HUES64 (cell line): ENCODE data around the gene GPRIN3.
"Not testable (repeated sequence)": the region's sequence is repeated elsewhere in the genome, so short reads cannot be mapped to it uniquely, and the experiment has no call there.

Experiments
- H3K27ac ChIP-seq: 2 replicates; pipeline ENCODE4 v1.7.0; 2013; ENCODE audit warnings: low read depth, low read length, inconsistent platforms
- H3K27me3 ChIP-seq: 2 replicates; pipeline ENCODE4 v1.6.1; 2013; ENCODE audit warnings: mild to moderate bottlenecking, low read length; ENCODE audit not compliant: insufficient read depth
- H3K36me3 ChIP-seq: 2 replicates; pipeline ENCODE4 v1.6.1; 2013; ENCODE audit warnings: mild to moderate bottlenecking, low read length; ENCODE audit not compliant: insufficient read depth
- H3K4me1 ChIP-seq: 2 replicates; pipeline ENCODE4 v1.6.1; 2013; ENCODE audit warnings: mild to moderate bottlenecking, low read length, moderate library complexity; ENCODE audit not compliant: insufficient read depth
- H3K4me3 ChIP-seq: 2 replicates; pipeline ENCODE4 v1.5.1; 2013; ENCODE audit warnings: mild to moderate bottlenecking, low read length, moderate library complexity
- H3K9ac ChIP-seq: 2 replicates; pipeline ENCODE4 v1.6.1; 2013; ENCODE audit warnings: mild to moderate bottlenecking, low read depth, low read length
- H3K9me3 ChIP-seq: 2 replicates; pipeline ENCODE4 v1.6.1; 2013; ENCODE audit warnings: low read depth, low read length; ENCODE audit not compliant: insufficient read depth
- WGBS: fragments of 150-250, 120-280 bp; methylation state at CpG from one replicate; pipeline ENCODE4 v1.1.7; 2013; ENCODE audit warnings: missing lambda C conversion rate; 5-methylcytosine and 5-hydroxymethylcytosine counted together

The GPRIN3 gene

DNA sequence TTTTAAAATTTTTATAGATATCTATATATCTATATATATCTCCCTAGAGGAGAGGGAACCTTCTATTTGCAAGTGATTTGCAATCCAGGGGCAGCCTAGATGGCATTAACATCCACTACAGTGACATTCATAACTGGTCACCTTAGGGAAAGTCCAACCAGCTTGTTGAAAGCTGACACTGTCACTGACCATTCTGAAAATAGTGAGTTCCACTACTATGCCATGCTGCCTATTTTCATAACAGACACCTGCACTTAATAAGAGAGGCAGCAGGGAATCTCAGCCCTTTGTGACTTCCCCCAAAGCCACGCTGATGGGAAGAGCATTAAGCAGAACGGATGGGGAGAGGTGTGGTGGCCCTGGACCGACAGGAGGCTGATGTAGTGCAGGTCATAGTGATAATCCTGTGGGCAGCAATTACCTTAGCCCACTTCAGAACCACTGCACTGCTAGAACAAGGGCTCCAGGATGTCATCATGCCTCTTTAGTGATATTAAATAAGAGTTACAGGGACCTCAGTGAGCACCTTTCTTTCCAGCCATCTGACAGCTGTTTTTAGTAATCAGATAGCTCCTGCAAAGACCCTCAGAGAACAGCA lies 51.3 kb downstream of the GPRIN3 start:
- H3K27ac ChIP-seq, result no peak overlapping the region
- H3K9me3 ChIP-seq, result no peaks in the 10 kb centered on the region
- H3K4me1 ChIP-seq, result peaks cover 11% of the 10 kb centered on the region
- H3K27me3 ChIP-seq, result no peaks in the 10 kb centered on the region
- no peaks in the 10 kb centered on the region for H3K36me3 ChIP-seq
- 88% methylated on average over 3 of the region's 3 CpGs for WGBS
- H3K4me3 ChIP-seq, result no peak overlapping the region
- no peak overlapping the region for H3K9ac ChIP-seq

DNA sequence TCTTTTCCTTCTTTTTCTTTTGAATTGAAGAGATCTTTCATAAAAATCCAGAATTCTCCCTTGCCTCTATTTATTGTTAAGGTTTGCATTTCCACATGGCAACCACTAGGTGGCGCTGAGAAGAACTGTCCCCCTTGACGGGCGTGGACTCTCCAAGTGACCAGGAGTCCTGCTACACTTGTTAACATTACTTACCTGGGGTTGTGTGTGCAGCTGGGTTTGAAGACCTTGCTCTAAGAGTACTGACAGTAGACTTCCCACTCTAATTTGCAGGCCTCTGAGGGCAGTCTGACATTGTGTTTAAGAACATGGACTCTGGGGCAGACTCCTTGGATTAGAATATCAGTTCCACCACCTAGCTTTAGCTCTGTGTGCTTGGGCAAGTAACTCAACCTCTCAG lies 52.8 kb downstream of the GPRIN3 start:
- no peak overlapping the region for H3K9ac ChIP-seq
- no peaks in the 10 kb centered on the region for H3K9me3 ChIP-seq
- 11% methylated on average over 3 of the region's 3 CpGs for WGBS
- no peaks in the 10 kb centered on the region for H3K27me3 ChIP-seq
- H3K4me3 ChIP-seq, result no peak overlapping the region
- no peaks in the 10 kb centered on the region for H3K36me3 ChIP-seq
- H3K4me1 ChIP-seq, result peaks cover 15% of the 10 kb centered on the region
- H3K27ac ChIP-seq, result no peak overlapping the region

DNA sequence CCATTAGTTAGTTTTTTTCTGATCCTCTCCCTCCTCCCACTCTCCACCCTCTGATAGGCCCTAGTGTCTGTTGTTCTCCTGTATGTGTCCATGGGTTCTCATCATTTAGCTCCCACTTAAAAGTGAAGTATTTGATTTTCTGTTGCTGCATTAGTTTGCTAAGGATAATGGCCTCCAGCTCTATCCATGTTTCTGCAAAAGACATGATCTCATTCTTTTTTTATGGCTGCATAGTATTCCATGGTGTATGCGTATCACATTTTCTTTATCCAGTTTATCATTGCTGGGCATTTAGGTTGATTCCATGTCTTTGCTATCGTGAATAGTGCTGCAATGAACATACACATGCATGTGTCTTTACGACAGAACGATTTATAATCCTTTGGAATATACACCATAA lies 53.3 kb downstream of the GPRIN3 start:
- not testable (repeated sequence) for H3K4me3 ChIP-seq, H3K9ac ChIP-seq, H3K27ac ChIP-seq, H3K36me3 ChIP-seq, H3K9me3 ChIP-seq, H3K27me3 ChIP-seq
- H3K4me1 ChIP-seq, result peaks cover 11% of the 10 kb centered on the region
- WGBS, result 81% methylated on average over 4 of the region's 4 CpGs

DNA sequence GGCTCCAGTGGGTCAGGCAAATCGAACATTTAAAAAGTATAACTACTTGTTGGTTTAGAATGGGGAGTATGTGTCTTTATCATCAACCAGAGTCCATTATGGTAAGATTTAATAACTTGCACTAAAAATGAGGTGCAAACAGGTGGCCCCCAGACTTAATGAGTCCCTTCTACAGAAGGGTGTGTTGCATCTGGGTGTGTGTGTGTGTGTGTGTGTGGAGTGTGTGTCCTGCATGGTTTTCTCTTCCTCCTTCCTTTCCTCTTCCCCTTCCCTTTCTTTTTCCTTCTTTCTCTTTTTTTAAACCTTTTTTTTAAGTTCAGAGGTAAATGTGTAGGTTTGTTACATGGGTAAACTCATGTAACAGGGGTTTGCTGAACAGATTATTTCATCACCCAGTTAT lies 53.7 kb downstream of the GPRIN3 start:
- Histone ChIP-seq H3K9me3 (no peaks in the 10 kb centered on the region), H3K9ac (no peak overlapping the region), H3K4me3 (no peak overlapping the region), H3K4me1 (peaks cover 7% of the 10 kb centered on the region), H3K27ac (no peak overlapping the region), H3K36me3 (no peaks in the 10 kb centered on the region), H3K27me3 (no peaks in the 10 kb centered on the region)
- WGBS, result no CpG with 5 or more reads among the region's 1 CpG

DNA sequence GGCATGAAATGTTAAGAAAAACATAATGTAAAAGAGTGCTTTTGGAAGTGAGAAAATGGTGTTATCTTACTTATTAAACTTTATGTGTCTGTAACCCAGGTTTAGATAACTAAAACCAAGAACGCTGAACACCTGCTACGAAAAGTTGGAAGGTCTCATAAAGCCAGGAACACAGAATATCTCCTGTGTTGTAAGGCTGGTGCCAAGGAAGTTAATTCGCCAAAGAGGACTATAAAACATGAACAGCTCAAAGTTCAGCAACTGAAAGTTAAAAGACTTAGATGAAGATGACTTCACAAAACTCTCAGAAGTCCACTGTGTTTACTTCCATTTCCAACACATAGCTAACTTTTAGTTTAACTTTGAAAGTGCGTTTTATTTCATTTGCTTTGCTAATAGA lies 54.3 kb downstream of the GPRIN3 start:
- no peaks in the 10 kb centered on the region for H3K9me3 ChIP-seq
- H3K9ac ChIP-seq, result no peak overlapping the region
- no peak overlapping the region for H3K4me3 ChIP-seq
- 90% methylated on average over 4 of the region's 4 CpGs for WGBS
- no peak overlapping the region for H3K27ac ChIP-seq
- H3K4me1 ChIP-seq, result 0 out of 2 replicates have a peak, but pooled peaks cover 3% of the 10 kb centered on the region
- no peaks in the 10 kb centered on the region for H3K27me3 ChIP-seq
- no peaks in the 10 kb centered on the region for H3K36me3 ChIP-seq

DNA sequence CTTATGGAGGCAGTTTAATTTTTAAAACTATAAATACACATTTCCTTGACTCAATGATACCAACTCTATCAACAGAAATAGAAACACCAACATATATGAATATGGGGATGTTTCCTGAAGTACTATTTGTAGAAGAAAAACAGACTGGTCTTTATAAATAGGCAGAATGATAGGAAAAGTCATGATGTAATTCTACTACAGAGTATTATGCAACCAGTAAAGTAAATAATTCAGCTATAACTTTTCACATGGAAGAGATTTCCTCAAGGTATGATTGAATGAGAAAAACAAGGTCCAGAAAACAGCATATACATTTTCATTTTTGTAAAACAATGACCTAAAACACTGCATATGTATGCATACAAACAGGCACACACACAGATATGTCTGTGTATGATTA lies 56.2 kb downstream of the GPRIN3 start:
- no peaks in the 10 kb centered on the region for H3K27me3 ChIP-seq
- H3K9ac ChIP-seq, result no peak overlapping the region
- H3K9me3 ChIP-seq, result no peaks in the 10 kb centered on the region
- no peak overlapping the region for H3K27ac ChIP-seq
- H3K4me1 ChIP-seq, result 0 out of 2 replicates have a peak, but pooled peaks cover 3% of the 10 kb centered on the region
- no peaks in the 10 kb centered on the region for H3K36me3 ChIP-seq
- H3K4me3 ChIP-seq, result no peak overlapping the region

DNA sequence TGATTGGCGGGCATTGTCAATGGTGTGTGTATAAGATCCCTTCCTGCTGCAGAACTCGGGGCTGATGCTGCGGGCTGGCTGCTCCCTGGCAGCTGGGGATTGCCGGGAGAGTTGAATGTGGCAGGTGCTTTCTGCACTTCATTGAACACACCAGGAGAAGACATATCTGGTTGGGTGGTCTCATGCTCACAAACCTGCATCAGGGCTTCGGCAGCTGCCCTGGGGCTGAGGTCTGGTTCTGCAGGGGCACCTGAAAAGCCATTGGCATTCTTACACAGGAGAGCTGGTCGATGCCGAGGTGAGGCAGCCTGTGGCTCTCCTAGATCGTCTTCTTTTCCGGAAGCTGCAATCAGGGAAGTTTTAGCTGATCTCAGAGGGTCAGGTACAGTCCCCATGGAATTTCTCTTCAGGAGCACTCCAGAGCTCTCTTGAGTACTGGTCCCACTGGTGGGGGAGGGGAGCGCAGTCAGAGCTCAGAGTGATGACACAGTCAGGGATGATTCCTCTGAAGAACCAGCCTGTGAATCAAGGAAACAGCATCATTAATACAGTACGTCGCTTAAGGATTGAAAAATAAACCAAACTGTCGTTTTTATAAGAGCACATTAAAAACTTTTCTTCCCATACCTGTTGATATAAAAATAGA lies 57.8 kb downstream of the GPRIN3 start:
- Histone ChIP-seq H3K9ac (no peak overlapping the region), H3K4me1 (0 out of 2 replicates have a peak, but pooled peaks cover 3% of the 10 kb centered on the region), H3K9me3 (no peaks in the 10 kb centered on the region), H3K4me3 (no peak overlapping the region), H3K36me3 (no peaks in the 10 kb centered on the region), H3K27ac (no peak overlapping the region), H3K27me3 (no peaks in the 10 kb centered on the region)
- WGBS, result 90% methylated on average over 13 of the region's 13 CpGs

DNA sequence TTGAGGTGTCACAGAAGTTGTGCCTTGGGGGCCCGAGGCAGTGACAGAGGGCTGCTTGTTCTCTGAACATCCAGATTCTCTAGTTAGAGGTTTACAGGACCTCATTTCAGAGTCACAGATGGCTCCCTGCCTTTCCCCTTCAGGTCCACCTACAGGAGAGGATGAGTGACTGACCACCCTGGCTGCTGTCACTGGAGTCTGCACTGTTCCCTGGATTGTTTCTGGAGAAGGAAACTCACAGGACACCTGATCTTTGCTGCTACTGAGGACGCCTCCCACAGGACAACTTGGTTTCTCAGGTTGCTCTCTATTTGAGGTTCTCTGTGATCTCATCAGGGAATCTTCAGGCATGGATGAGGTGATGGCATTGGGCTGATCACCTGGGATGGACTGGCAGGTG lies 58.3 kb downstream of the GPRIN3 start:
- H3K36me3 ChIP-seq, result no peaks in the 10 kb centered on the region
- H3K4me3 ChIP-seq, result no peak overlapping the region
- H3K4me1 ChIP-seq, result 0 out of 2 replicates have a peak, but pooled peaks cover 3% of the 10 kb centered on the region
- no peaks in the 10 kb centered on the region for H3K9me3 ChIP-seq
- WGBS, result 85% methylated on average over 2 of the region's 2 CpGs
- no peak overlapping the region for H3K9ac ChIP-seq
- no peak overlapping the region for H3K27ac ChIP-seq
- no peaks in the 10 kb centered on the region for H3K27me3 ChIP-seq

DNA sequence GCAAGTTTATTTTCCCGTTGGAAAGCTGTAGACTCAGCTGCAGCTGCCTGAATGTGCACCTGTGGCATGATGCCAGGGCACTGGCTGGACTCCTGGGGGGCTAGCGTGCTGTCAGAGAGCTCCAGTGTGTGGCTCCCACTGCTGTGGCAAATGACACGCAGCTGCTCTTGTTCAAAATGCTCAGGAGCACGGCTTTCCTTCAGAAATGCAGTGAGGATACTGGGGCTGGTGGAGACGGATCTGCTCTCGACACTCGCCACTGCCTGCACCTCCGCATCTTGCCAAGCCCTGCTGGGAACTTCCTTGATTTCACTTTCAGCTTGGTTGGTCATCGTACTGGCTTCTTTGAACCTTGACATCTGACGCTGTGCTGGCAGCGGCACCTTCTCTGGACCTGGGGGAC lies 58.7 kb downstream of the GPRIN3 start:
- 0 out of 2 replicates have a peak, but pooled peaks cover 3% of the 10 kb centered on the region for H3K4me1 ChIP-seq
- no peak overlapping the region for H3K4me3 ChIP-seq
- H3K9me3 ChIP-seq, result no peaks in the 10 kb centered on the region
- H3K27ac ChIP-seq, result no peak overlapping the region
- H3K27me3 ChIP-seq, result no peaks in the 10 kb centered on the region
- H3K9ac ChIP-seq, result no peak overlapping the region
- 94% methylated on average over 11 of the region's 11 CpGs for WGBS
- H3K36me3 ChIP-seq, result no peaks in the 10 kb centered on the region

DNA sequence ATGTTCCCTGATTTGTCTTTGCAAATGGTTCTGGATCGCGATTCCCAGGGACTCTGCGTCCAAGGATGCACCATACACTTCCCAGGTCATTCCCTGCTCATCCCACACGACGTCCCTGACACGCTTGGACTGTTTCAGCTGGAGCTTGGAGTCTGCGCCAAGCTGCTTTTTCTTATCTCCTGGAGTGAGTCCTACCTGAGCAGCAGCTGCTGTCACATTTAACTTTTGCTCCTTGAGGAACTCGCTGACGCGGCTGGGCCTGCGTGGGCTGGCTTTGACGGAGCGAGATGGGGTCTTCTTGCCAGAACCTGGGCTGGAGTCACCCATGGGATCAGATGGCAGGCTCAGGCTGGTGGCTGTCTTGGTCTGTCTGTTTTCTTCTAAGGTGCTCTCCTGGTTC lies 59.6 kb downstream of the GPRIN3 start:
- H3K4me1 ChIP-seq, result 0 out of 2 replicates have a peak, but pooled peaks cover 3% of the 10 kb centered on the region
- no peaks in the 10 kb centered on the region for H3K36me3 ChIP-seq
- no peaks in the 10 kb centered on the region for H3K9me3 ChIP-seq
- no peak overlapping the region for H3K4me3 ChIP-seq
- no peak overlapping the region for H3K9ac ChIP-seq
- no peaks in the 10 kb centered on the region for H3K27me3 ChIP-seq
- no peak overlapping the region for H3K27ac ChIP-seq
- 95% methylated on average over 13 of the region's 13 CpGs for WGBS

DNA sequence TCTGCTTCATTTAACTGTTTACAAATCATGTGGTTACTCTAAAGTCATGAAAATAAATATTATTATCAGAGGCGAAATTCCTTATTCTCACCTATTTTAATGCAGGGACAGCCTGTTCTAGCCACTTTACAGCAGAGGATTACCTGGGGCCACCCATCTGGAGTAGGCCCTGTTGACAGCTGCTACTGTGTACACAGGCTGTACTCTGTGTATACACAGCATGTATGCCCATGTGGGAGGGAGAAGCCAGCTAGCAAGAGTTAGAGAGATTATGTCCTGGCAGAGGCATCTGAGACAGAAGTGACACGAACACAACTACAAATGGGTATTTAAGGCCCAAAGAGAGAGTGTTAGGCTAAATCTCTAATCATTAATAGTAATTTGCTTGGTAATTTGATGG lies 62.1 kb downstream of the GPRIN3 start:
- H3K27me3 ChIP-seq, result no peaks in the 10 kb centered on the region
- H3K9ac ChIP-seq, result no peak overlapping the region
- H3K36me3 ChIP-seq, result no peaks in the 10 kb centered on the region
- 87% methylated on average over 2 of the region's 2 CpGs for WGBS
- 0 out of 2 replicates have a peak, but pooled peaks cover 3% of the 10 kb centered on the region for H3K4me1 ChIP-seq
- no peak overlapping the region for H3K27ac ChIP-seq
- H3K4me3 ChIP-seq, result no peak overlapping the region
- no peaks in the 10 kb centered on the region for H3K9me3 ChIP-seq
